Measurements from ENCODE around the gene CD300A.

DNA sequence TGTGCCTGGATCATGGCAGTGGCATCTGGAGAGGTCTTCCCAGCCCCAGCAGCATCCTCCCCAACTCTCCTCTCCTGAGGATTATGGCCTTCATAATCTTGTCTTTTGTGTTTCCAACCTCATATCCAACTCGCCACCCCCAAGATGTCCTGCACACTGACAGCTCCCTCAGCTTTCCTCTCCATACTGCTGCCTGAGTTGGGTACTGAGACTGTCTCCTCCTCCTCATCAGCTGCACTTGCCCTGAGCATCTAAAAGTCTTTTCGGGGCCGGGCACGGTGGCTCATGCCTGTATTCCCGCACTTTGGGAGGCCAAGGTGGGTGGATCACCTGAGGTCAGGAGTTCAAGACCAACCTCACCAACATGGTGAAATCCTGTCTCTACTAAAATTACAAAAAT, 62.8 kb downstream of the CD300A start:
- TF ChIP-seq POLR2A (IDR thresholded peaks at IDR 0.05; ENCODE audit: low read depth, low read length) (no peak), POLR2AphosphoS5 (IDR thresholded peaks at IDR 0.05; ENCODE audit: low read depth, low read length) (no peak), TAF1 (IDR thresholded peaks at IDR 0.05; ENCODE audit: borderline replicate concordance, low read depth, low read length) (no peak)
